IMR-90 (cell line): ENCODE measurements around the gene SLC35G6. TPM values are rescaled to one million over a fixed set of nuclear protein-coding genes. Genes with fewer than 3 reads are reported as not detected.

Experiments
- ATAC-seq: fragments of 200-7000 bp; cut with Tn5 transposase; 2 replicates; pipeline ENCODE4 v1.9.1; 2020; ENCODE audit warnings: low read depth, mild to moderate bottlenecking, moderate library complexity
- BruUV-seq: library from RNA; stranded (reverse); fragments of 400-500 nt; replicated peaks from 2 replicates; lab custom pipeline; 2021; lab: Mats Ljungman, UMichigan
- CTCF ChIA-PET: fragments of 300-600 bp; formaldehyde crosslinking; extraction: SDS; loops from one replicate; lab custom pipeline; 2021; ENCODE audit warnings: antibody characterized with exemption; lab: Yijun Ruan, JAX
- POLR2A ChIA-PET: fragments of 300-600 bp; sonication (Branson Sonifier 250); formaldehyde crosslinking; loops from one replicate; lab custom pipeline; 2022; ENCODE audit warnings: antibody characterized with exemption; ENCODE audit not compliant: unreplicated experiment; lab: Charles Lee
- DNase-seq: peaks from one replicate; pipeline ENCODE4 v3.0.0; 2013
- H2AFZ ChIP-seq: replicated peaks from 2 replicates; pipeline ENCODE3; 2013; ENCODE audit warnings: low read length, mild to moderate bottlenecking; ENCODE audit not compliant: poor library complexity
- H2AK5ac ChIP-seq: 2 replicates; pipeline ENCODE4 v1.6.1; 2013; ENCODE audit warnings: low read depth, low read length, inconsistent platforms
- H2AK9ac ChIP-seq: replicated peaks from 2 replicates; pipeline ENCODE3; 2013; ENCODE audit warnings: mild to moderate bottlenecking, low read depth, low read length, moderate library complexity; ENCODE audit not compliant: poor library complexity
- H2BK120ac ChIP-seq: 2 replicates; pipeline ENCODE4 v1.6.1; 2013; ENCODE audit warnings: low read depth, low read length, inconsistent platforms
- H2BK15ac ChIP-seq: 3 replicates; pipeline ENCODE4 v1.6.1; 2013; ENCODE audit warnings: low read depth, low read length, inconsistent platforms
- H2BK20ac ChIP-seq: 2 replicates; pipeline ENCODE4 v1.6.1; 2013; ENCODE audit warnings: low read depth, mild to moderate bottlenecking, inconsistent platforms, low read length, moderate library complexity
- H2BK5ac ChIP-seq: 2 replicates; pipeline ENCODE4 v1.6.1; 2013; ENCODE audit warnings: mild to moderate bottlenecking, low read depth, low read length, inconsistent platforms; ENCODE audit not compliant: poor library complexity, severe bottlenecking
- H3K14ac ChIP-seq: replicated peaks from 2 replicates; pipeline ENCODE4 v1.6.1; 2013; ENCODE audit warnings: low read depth, low read length, inconsistent platforms
- H3K18ac ChIP-seq: 2 replicates; pipeline ENCODE4 v1.6.1; 2013; ENCODE audit warnings: low read depth, low read length, control low read depth
- H3K23ac ChIP-seq: 2 replicates; pipeline ENCODE4 v1.6.1; 2013; ENCODE audit warnings: low read depth, low read length, inconsistent platforms
- H3K27ac ChIP-seq: 2 replicates; pipeline ENCODE4 v1.5.1; 2013; ENCODE audit warnings: mild to moderate bottlenecking, control low read depth, low read length; ENCODE audit not compliant: insufficient read depth
- H3K27me3 ChIP-seq: 2 replicates; pipeline ENCODE4 v1.6.1; 2013; ENCODE audit warnings: low read length; ENCODE audit not compliant: control insufficient read depth, insufficient read depth
- H3K36me3 ChIP-seq: 2 replicates; pipeline ENCODE4 v1.6.1; 2013; ENCODE audit warnings: low read length, mixed read lengths; ENCODE audit not compliant: control insufficient read depth, insufficient read depth
- H3K4ac ChIP-seq: 2 replicates; pipeline ENCODE4 v1.6.1; 2013; ENCODE audit warnings: low read depth, low read length, inconsistent platforms
- H3K4me1 ChIP-seq: 2 replicates; pipeline ENCODE4 v1.6.1; 2013; ENCODE audit warnings: low read length, mixed read lengths; ENCODE audit not compliant: control insufficient read depth, insufficient read depth
- H3K4me2 ChIP-seq: 2 replicates; pipeline ENCODE4 v1.6.1; 2013; ENCODE audit warnings: low read depth, mild to moderate bottlenecking, control low read depth, low read length, moderate library complexity
- H3K4me3 ChIP-seq: 2 replicates; pipeline ENCODE4 v1.5.1; 2013; ENCODE audit warnings: low read depth, mild to moderate bottlenecking, control low read depth, low read length, moderate library complexity; ENCODE audit not compliant: insufficient read depth
- H3K56ac ChIP-seq: 2 replicates; pipeline ENCODE4 v1.6.1; 2013; ENCODE audit warnings: low read length, inconsistent platforms; ENCODE audit not compliant: insufficient read depth; ENCODE audit errors: extremely low read depth
- H3K79me1 ChIP-seq, 2 experiments: 2 replicates each; pipeline ENCODE4 v1.6.1; 2013; ENCODE audit warnings: low read length in 2 of 2, inconsistent platforms in 1 of 2, low read depth in 1 of 2
- H3K9ac ChIP-seq: 2 replicates; pipeline ENCODE4 v1.6.1; 2013; ENCODE audit warnings: low read depth, low read length, control low read depth
- H3K9me1 ChIP-seq: 2 replicates; pipeline ENCODE4 v1.6.1; 2013; ENCODE audit warnings: low read length, inconsistent platforms; ENCODE audit not compliant: insufficient read depth
- H3K9me3 ChIP-seq: 2 replicates; pipeline ENCODE4 v1.6.1; 2013; ENCODE audit warnings: low read length; ENCODE audit not compliant: control insufficient read depth, insufficient read depth
- H4K20me1 ChIP-seq: 2 replicates; pipeline ENCODE4 v1.6.1; 2013; ENCODE audit warnings: low read length, inconsistent platforms; ENCODE audit not compliant: insufficient read depth
- H4K5ac ChIP-seq: 2 replicates; pipeline ENCODE4 v1.6.1; 2013; ENCODE audit warnings: mild to moderate bottlenecking, low read depth, low read length, control low read depth
- H4K8ac ChIP-seq, 2 experiments: 2 replicates each; pipeline ENCODE4 v1.6.1; 2013; ENCODE audit warnings: low read depth in 2 of 2, low read length in 2 of 2, control low read depth in 1 of 2, inconsistent platforms in 1 of 2
- H4K91ac ChIP-seq: 2 replicates; pipeline ENCODE4 v1.6.1; 2013; ENCODE audit warnings: low read depth, low read length, inconsistent platforms; ENCODE audit not compliant: insufficient read depth
- BHLHE40 ChIP-seq: fragments of 150-350 bp; IDR thresholded peaks from 2 replicates; pipeline ENCODE4 v1.6.1; 2016; ENCODE audit warnings: mild to moderate bottlenecking, low read depth, low read length
- CEBPB ChIP-seq: IDR thresholded peaks from 2 replicates; pipeline ENCODE4 v1.6.1; 2012; ENCODE audit warnings: low read depth, low read length, improper control_type of control experiment
- CHD1 ChIP-seq: IDR thresholded peaks from 2 replicates; pipeline ENCODE4 v1.6.1; 2012; ENCODE audit warnings: low read depth, low read length, improper control_type of control experiment
- CTCF ChIP-seq: conservative IDR thresholded peaks from 2 replicates; pipeline ENCODE4 v1.5.1; 2012; ENCODE audit warnings: mild to moderate bottlenecking, low read depth, low read length, improper control_type of control experiment
- ELK1 ChIP-seq: fragments of 150-350 bp; IDR thresholded peaks from 2 replicates; pipeline ENCODE4 v1.6.1; 2016; ENCODE audit warnings: low read depth, mild to moderate bottlenecking, low read length, moderate library complexity, borderline replicate concordance
- FOS ChIP-seq: fragments of 150-350 bp; IDR thresholded peaks from 2 replicates; pipeline ENCODE4 v1.6.1; 2016; ENCODE audit warnings: low read depth, low read length
- MAFK ChIP-seq: IDR thresholded peaks from 2 replicates; pipeline ENCODE4 v1.6.1; 2012; ENCODE audit warnings: low read depth, low read length, improper control_type of control experiment
- MAZ ChIP-seq: IDR thresholded peaks from 2 replicates; pipeline ENCODE4 v1.6.1; 2012; ENCODE audit warnings: low read depth, mild to moderate bottlenecking, low read length, improper control_type of control experiment, moderate library complexity, borderline replicate concordance
- MXI1 ChIP-seq: IDR thresholded peaks from 2 replicates; pipeline ENCODE4 v1.6.1; 2012; ENCODE audit warnings: low read depth, mild to moderate bottlenecking, low read length, moderate library complexity, borderline replicate concordance
- NFE2L2 ChIP-seq: fragments of 150-350 bp; IDR thresholded peaks from 2 replicates; pipeline ENCODE4 v1.6.1; 2016; ENCODE audit warnings: low read depth, mild to moderate bottlenecking, low read length
- POLR2A ChIP-seq: IDR thresholded peaks from 2 replicates; pipeline ENCODE4 v1.6.1; 2012; ENCODE audit warnings: mild to moderate bottlenecking, low read depth, low read length
- RAD21 ChIP-seq: IDR thresholded peaks from 2 replicates; pipeline ENCODE4 v1.6.1; 2012; ENCODE audit warnings: low read length, improper control_type of control experiment
- RCOR1 ChIP-seq: IDR thresholded peaks from 2 replicates; pipeline ENCODE4 v1.6.1; 2012; ENCODE audit warnings: mild to moderate bottlenecking, low read length, improper control_type of control experiment; ENCODE audit not compliant: insufficient replicate concordance
- RFX5 ChIP-seq: IDR thresholded peaks from 2 replicates; pipeline ENCODE4 v1.8.0; 2012; ENCODE audit warnings: low read depth, mild to moderate bottlenecking, low read length, moderate library complexity
- SMC3 ChIP-seq: fragments of 150-350 bp; IDR thresholded peaks from 2 replicates; pipeline ENCODE4 v1.6.1; 2016; ENCODE audit warnings: low read depth, mild to moderate bottlenecking, antibody characterized with exemption, low read length, moderate library complexity
- USF2 ChIP-seq: fragments of 150-350 bp; IDR thresholded peaks from 2 replicates; pipeline ENCODE4 v1.6.1; 2017; ENCODE audit warnings: mild to moderate bottlenecking, antibody characterized with exemption, low read length, low read depth
- whole genome bisulfite sequencing, 2 experiments: methylation state at CpG; one replicate each; pipeline versions ENCODE4 v1.1.5 to v1.1.7; 2013; ENCODE audit warnings: missing lambda C conversion rate in 2 of 2; ENCODE audit not compliant: insufficient read length in 1 of 2; ENCODE audit errors: extremely low coverage in 2 of 2; 5-methylcytosine and 5-hydroxymethylcytosine counted together
- dilution Hi-C: fragments of 300-500 bp; cut with HindIII; formaldehyde crosslinking; loops from one replicate; pipeline ENCODE4 v1.14.3; 2018; ENCODE audit warnings: low sequenced_read_pairs; ENCODE audit not compliant: unreplicated experiment
- in situ Hi-C: fragments of 300-500 bp; cut with MboI; formaldehyde crosslinking; loops from 3 replicates; pipeline ENCODE4 v1.14.3; 2019; ENCODE audit warnings: low sequenced_read_pairs, inconsistent platforms, mixed read lengths
- intact Hi-C: fragments of 100-400 bp; cut with micrococcal nuclease; formaldehyde crosslinking; loops from 2 replicates; pipeline ENCODE4 v1.10.0; 2022
- polyA plus RNA-seq, 3 experiments: library from polyadenylated mRNA; depleted of rRNA; stranded (reverse); fragments of >200 nt; gene quantifications; 2 replicates each; pipeline ENCODE4 v1.2.3, GENCODE V29; 2012; ENCODE audit warnings: low replicate concordance in 1 of 3
- total RNA-seq: library from RNA; depleted of rRNA; stranded (reverse); fragments of >200 nt; gene quantifications from 2 replicates; pipeline ENCODE4 v1.2.3, GENCODE V29; 2012

The SLC35G6 gene
- total and polyA plus RNA-seq, 2 of the 4 experiments (the other 2 are of a cell fraction): not detected

GRCh38 chr17:7493941-7494340 lies 12.7 kb downstream of the SLC35G6 start:
- 95% methylated on average over 2 of the region's 3 CpGs; no CpG with 5 or more reads in 1 of the 2 experiments for WGBS, 2 experiments
- peaks cover 82% of the 10 kb centered on the region for H4K20me1 ChIP-seq
- no peak overlapping the region for H4K91ac ChIP-seq
- no peak overlapping the region for H3K14ac ChIP-seq
- no peak overlapping the region for H3K56ac ChIP-seq
- no peak overlapping the region for H2BK120ac ChIP-seq
- intact Hi-C loops: no loop called here
- no peak overlapping the region for H2AFZ ChIP-seq
- DNase-seq (no peak), ATAC-seq (no peak)
- no peak overlapping the region for H2AK9ac ChIP-seq
- no peak overlapping the region for H2BK20ac ChIP-seq
- 0 out of 2 replicates have a peak, but pooled peaks cover 2% of the 10 kb centered on the region for H3K4me1 ChIP-seq
- TF ChIP-seq CHD1 (no peak), CTCF (no peak), RCOR1 (no peak), BHLHE40 (no peak), RAD21 (no peak), RFX5 (no peak), MAFK (no peak), ELK1 (no peak), CEBPB (no peak), POLR2A (no peak), SMC3 (no peak), NFE2L2 (no peak), MXI1 (no peak), USF2 (no peak), FOS (no peak), MAZ (no peak)
- H2BK15ac ChIP-seq: no peak overlapping the region
- no peak overlapping the region for H2AK5ac ChIP-seq
- H3K9me3 ChIP-seq: no peaks in the 10 kb centered on the region
- no peaks in the 10 kb centered on the region for H3K27me3 ChIP-seq
- no peak overlapping the region for H3K23ac ChIP-seq
- H3K79me1 ChIP-seq: peaks cover 35 to 82% of the 10 kb centered on the region in 2 experiments
- no peak overlapping the region for H2BK5ac ChIP-seq
- no peak overlapping the region for H3K4me2 ChIP-seq
- in situ Hi-C loops: no loop called here
- H4K8ac ChIP-seq: no peak overlapping the region
- dilution Hi-C loops: no loop called here
- H3K27ac ChIP-seq: no peak overlapping the region
- H3K18ac ChIP-seq: no peak overlapping the region
- ChIA-PET POLR2A (no interaction called here), CTCF (no interaction called here)
- no peak overlapping the region for H4K5ac ChIP-seq
- H3K36me3 ChIP-seq: peaks cover 41% of the 10 kb centered on the region
- no TSS peak for BruUV-seq
- peaks cover 15% of the 10 kb centered on the region; the same call in 1 of the 2 replicates for H3K9me1 ChIP-seq
- no peak overlapping the region for H3K4me3 ChIP-seq
- H3K4ac ChIP-seq: no peak overlapping the region
- H3K9ac ChIP-seq: no peak overlapping the region
